Measurements from ENCODE around the gene APBB2.

- TF ChIP-seq CTCF (IDR thresholded peaks at IDR 0.05; ENCODE audit: low read depth, low read length, poor library complexity, severe bottlenecking) (no peak), EZH2phosphoT487 (IDR thresholded peaks at IDR 0.05; ENCODE audit: borderline replicate concordance, low read length) (no peak)
These were observed 13.8 kb downstream of the APBB2 start for GRCh38 chr4:41200486-41201017.

Data from DOHH2 (cell line).